ENCODE data around the gene NSMCE3. TPM values are rescaled to one million over a fixed set of nuclear protein-coding genes. Genes with fewer than 3 reads are reported as not detected.

NSMCE3 gene
- total RNA-seq, 2 donors from 2014 or later: 6.2 to 6.9 TPM

DNA sequence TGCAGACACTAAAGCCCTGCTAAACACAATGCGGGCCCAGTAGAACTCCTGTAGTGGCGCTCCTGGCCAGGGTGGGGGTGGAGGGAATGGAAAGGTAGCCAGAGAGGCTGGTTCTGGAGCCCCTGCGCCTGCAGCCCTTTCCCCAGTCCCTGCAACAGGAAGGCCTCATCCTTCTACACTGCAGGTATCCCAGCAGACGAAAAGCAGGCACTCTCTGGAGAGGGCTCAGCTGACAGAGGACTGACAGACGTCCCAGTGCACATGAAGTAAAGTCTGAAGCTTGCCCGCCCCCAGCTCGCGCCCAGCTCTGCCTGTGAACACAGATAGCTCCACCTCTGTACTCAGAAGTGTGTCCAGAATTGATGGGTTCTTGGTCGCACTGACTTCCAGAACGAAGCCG is 46.0 kb downstream of the NSMCE3 start:
- DNase-seq: no peak
- H3K27me3 ChIP-seq: no peaks in the 10 kb centered on the region
- H3K36me3 ChIP-seq (replicated peaks in 1 of 2; ENCODE audit: insufficient read depth in 1 of 2, low read depth in 2 of 2): peaks cover 0 to 3% of the 10 kb centered on the region in 2 donors
- 77 to 89% methylated on average over 9 to 11 of the region's 11 CpGs for WGBS, 2 donors
- ATAC-seq: no peak
- H3K27ac ChIP-seq: no peak overlapping the region
- intact Hi-C loops (cut with DNase I): no loop called here
- no peaks in the 10 kb centered on the region for H3K4me1 ChIP-seq
- no peak overlapping the region for H3K4me3 ChIP-seq
- no peaks in the 10 kb centered on the region for H3K9me3 ChIP-seq
- TF ChIP-seq POLR2A (IDR thresholded peaks at IDR 0.05): no peak
- TF ChIP-seq, protein P1, sequence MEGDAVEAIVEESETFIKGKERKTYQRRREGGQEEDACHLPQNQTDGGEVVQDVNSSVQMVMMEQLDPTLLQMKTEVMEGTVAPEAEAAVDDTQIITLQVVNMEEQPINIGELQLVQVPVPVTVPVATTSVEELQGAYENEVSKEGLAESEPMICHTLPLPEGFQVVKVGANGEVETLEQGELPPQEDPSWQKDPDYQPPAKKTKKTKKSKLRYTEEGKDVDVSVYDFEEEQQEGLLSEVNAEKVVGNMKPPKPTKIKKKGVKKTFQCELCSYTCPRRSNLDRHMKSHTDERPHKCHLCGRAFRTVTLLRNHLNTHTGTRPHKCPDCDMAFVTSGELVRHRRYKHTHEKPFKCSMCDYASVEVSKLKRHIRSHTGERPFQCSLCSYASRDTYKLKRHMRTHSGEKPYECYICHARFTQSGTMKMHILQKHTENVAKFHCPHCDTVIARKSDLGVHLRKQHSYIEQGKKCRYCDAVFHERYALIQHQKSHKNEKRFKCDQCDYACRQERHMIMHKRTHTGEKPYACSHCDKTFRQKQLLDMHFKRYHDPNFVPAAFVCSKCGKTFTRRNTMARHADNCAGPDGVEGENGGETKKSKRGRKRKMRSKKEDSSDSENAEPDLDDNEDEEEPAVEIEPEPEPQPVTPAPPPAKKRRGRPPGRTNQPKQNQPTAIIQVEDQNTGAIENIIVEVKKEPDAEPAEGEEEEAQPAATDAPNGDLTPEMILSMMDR (IDR thresholded peaks at IDR 0.05): no peak

DNA sequence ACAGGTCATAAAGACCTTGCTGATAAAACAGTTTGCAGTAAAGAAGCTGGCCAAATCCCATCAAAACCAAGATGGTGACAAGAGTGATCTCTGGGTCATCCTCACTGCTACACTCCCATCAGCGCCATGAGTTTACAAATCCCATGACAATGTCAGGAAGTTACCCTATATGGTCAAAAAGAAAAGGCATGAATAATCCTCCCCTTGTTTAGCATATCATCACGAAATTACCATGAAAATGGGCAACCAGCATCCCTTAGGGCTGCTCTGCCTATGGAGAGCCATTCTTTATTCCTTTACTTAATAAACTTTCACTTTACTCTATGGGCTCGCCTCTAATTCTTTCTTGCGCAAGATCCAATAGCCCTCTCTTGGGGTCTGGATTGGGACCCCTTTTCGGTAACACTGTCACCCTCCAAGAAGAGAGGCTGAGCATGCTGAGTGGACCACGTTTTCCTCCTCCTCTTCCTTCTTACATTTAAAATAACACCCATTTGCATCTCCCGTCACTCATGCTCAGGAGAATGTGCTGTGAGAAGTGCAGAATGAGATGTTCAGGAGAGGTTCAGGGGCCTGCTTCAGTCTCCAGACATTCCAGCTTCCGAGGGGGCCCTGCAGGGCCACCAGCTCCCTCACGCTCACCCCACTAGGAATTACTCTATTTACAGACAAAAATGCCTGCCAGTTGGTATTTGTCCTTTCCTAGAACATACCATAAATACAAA is 47.3 kb downstream of the NSMCE3 start:
- Histone ChIP-seq H3K27me3 (no peaks in the 10 kb centered on the region), H3K9me3 (no peaks in the 10 kb centered on the region), H3K36me3 (replicated peaks in 1 of 2; ENCODE audit: insufficient read depth in 1 of 2, low read depth in 2 of 2) (peaks cover 0 to 3% of the 10 kb centered on the region in 2 donors), H3K4me3 (no peak overlapping the region), H3K4me1 (no peaks in the 10 kb centered on the region), H3K27ac (no peak overlapping the region)
- ATAC-seq (no peak), DNase-seq (no peak)
- intact Hi-C loops (cut with DNase I): no loop called here
- WGBS, 2 donors: 79 to 86% methylated on average over 9 of the region's 9 CpGs
- TF ChIP-seq, protein P1 (IDR thresholded peaks at IDR 0.05): no peak
- no peak for TF ChIP-seq POLR2A (IDR thresholded peaks at IDR 0.05)

DNA sequence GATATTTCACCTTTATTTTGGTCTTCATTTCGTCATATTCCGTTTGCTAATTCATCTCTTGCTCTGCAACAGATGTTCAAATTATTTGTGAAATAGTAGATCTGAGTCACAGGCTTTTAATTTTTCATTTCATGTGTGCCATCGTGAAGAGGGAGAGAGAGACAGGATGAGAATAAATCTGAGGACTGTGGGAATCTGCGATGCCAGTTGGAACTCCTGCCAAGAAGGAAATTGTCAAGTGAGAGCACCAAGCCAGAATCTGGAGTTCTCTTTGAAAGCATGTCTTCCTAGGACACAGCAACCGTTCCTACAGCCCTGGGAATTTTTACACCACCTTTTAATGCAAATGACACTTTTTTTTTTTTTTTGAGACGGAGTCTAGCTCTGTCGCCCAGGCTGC is 48.8 kb downstream of the NSMCE3 start:
- no peak for ATAC-seq
- Histone ChIP-seq H3K4me3 (no peak overlapping the region), H3K4me1 (no peaks in the 10 kb centered on the region), H3K36me3 (replicated peaks in 1 of 2; ENCODE audit: insufficient read depth in 1 of 2, low read depth in 2 of 2) (peaks cover 0 to 3% of the 10 kb centered on the region in 2 donors), H3K27ac (no peak overlapping the region), H3K27me3 (no peaks in the 10 kb centered on the region), H3K9me3 (no peaks in the 10 kb centered on the region)
- intact Hi-C loops (cut with DNase I): no loop called here
- WGBS, 2 donors: 74% methylated on average over 7 of the region's 7 CpGs
- TF ChIP-seq, protein P1 (IDR thresholded peaks at IDR 0.05): no peak
- no peak for TF ChIP-seq POLR2A (IDR thresholded peaks at IDR 0.05)
- no peak for DNase-seq

DNA sequence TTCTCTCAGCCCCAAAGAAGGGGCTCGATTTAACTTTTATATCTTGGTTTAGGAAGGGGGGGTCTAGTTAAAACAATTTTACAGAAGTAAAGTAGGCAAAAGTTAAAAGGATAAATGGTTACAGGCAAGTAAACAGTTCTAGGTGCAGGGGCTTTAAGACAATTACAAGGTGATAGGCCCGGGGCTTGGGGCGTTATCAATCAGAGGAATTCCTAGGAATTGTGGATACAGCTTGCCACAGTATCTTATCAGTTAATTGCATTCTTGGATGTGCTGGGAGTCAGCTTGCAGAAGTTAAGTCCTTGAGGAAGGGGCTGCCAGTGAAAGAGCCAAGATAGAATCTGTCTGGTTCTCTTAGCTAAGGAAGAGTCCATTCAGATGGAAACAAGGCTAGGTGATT is 52.7 kb downstream of the NSMCE3 start:
- no peak for DNase-seq
- Histone ChIP-seq H3K9me3 (no peaks in the 10 kb centered on the region), H3K4me3 (no peak overlapping the region), H3K36me3 (replicated peaks in 1 of 2; ENCODE audit: insufficient read depth in 1 of 2, low read depth in 2 of 2) (peaks cover 0 to 3% of the 10 kb centered on the region in 2 donors), H3K27me3 (peaks cover 0 to 3% of the 10 kb centered on the region in 2 donors), H3K4me1 (no peaks in the 10 kb centered on the region), H3K27ac (no peak overlapping the region)
- TF ChIP-seq, protein P1 (IDR thresholded peaks at IDR 0.05): no peak
- TF ChIP-seq POLR2A (IDR thresholded peaks at IDR 0.05): no peak
- 33 to 39% methylated on average over 3 of the region's 3 CpGs for WGBS, 2 donors
- no peak for ATAC-seq
- intact Hi-C loops (cut with DNase I): no loop called here

Small RNAs within 50 kb of the gene (small RNA-seq; reads per million reads assigned to genes)
- gene RF00201: not detected

Data from body of pancreas (tissue), 4 donors.